GM13976 (cell line): ENCODE data around the gene GPR68.

Experiments
- DNase-seq: peaks from one replicate; pipeline ENCODE4 v3.0.0; 2012; ENCODE audit warnings: low spot score
- CTCF ChIP-seq: IDR thresholded peaks from 2 replicates; pipeline ENCODE4 v1.5.1; 2012; ENCODE audit warnings: borderline replicate concordance, mild to moderate bottlenecking; ENCODE audit not compliant: insufficient read depth; ENCODE audit errors: extremely low read depth, missing control alignments, control extremely low read depth
- in situ Hi-C: fragments of 300-500 bp; cut with MboI; formaldehyde crosslinking; loops from one replicate; pipeline ENCODE4 v1.12.0; 2022; ENCODE audit warnings: low sequenced_read_pairs, mixed read lengths, inconsistent platforms; ENCODE audit not compliant: unreplicated experiment

The GPR68 gene

GRCh38 chr14:91288876-91289275 lies 44.4 kb upstream of the GPR68 start:
- in situ Hi-C loops: loop anchor here (5.0 to 10.0 kb wide), 2 partner anchors 112 to 384 kb away; no protein-coding TSS in a partner anchor
- no peak for TF ChIP-seq CTCF
- no peak for DNase-seq

- peak; percentile 80 for TF ChIP-seq CTCF
- in situ Hi-C loops: loop anchor here (5.0 to 10.0 kb wide), 2 partner anchors 109 to 382 kb away; no protein-coding TSS in a partner anchor
- peak; percentile 85 for DNase-seq
These were observed 42.0 kb upstream of the GPR68 start for GRCh38 chr14:91286530-91286937.

GRCh38 chr14:91284791-91285548 lies 40.5 kb upstream of the GPR68 start:
- TF ChIP-seq CTCF: no peak
- in situ Hi-C loops: loop anchor here (5.0 to 10.0 kb wide), 2 partner anchors 108 to 380 kb away; no protein-coding TSS in a partner anchor
- DNase-seq: no peak

- in situ Hi-C loops: loop anchor here (10.0 kb wide), 1 partner anchor 379 kb away; no protein-coding TSS in a partner anchor
These were observed 39.8 kb upstream of the GPR68 start for GRCh38 chr14:91284146-91284790.

GRCh38 chr14:91283666-91284065 lies 39.2 kb upstream of the GPR68 start:
- DNase-seq: no peak
- in situ Hi-C loops: loop anchor here (10.0 kb wide), 1 partner anchor 379 kb away; no protein-coding TSS in a partner anchor
- no peak for TF ChIP-seq CTCF

More at GRCh38 chr14:91284146-91284790, 39.8 kb upstream of the GPR68 start:
- no peak for DNase-seq
- TF ChIP-seq CTCF: no peak

GRCh38 chr14:91282954-91283645 lies 38.6 kb upstream of the GPR68 start:
- in situ Hi-C loops: loop anchor here (10.0 kb wide), 1 partner anchor 378 kb away; no protein-coding TSS in a partner anchor
- DNase-seq: no peak
- no peak for TF ChIP-seq CTCF
